Upper lobe of left lung (tissue), 6 donors: ENCODE data around the gene SLC37A4. TPM values are rescaled to one million over a fixed set of nuclear protein-coding genes. Genes with fewer than 3 reads are reported as not detected.

Experiments
- ATAC-seq, 2 donors: fragments of 200-7000 bp; cut with Tn5 transposase; one replicate each; pipeline ENCODE4 v1.9.1; 2022; ENCODE audit warnings: mild to moderate bottlenecking in 2 of 2, moderate library complexity in 2 of 2; ENCODE audit not compliant: low FRiP score in 2 of 2
- DNase-seq, 2 donors: peaks; one replicate each; pipeline ENCODE4 v3.0.0-alpha.2; 2019 to 2020
- H3K27ac ChIP-seq, 4 donors: fragments of 200-600 bp; sonication (generic); one replicate each; pipeline ENCODE4 v1.5.1; 2016 to 2019
- H3K27me3 ChIP-seq, 4 donors: fragments of 200-600 bp; sonication (generic); one replicate each; pipeline ENCODE4 v1.5.1; 2017 to 2019
- H3K36me3 ChIP-seq, 4 donors: fragments of 200-600 bp; sonication (generic); one replicate each; pipeline ENCODE4 v1.5.1; 2016 to 2019
- H3K4me1 ChIP-seq, 4 donors: fragments of 200-600 bp; sonication (generic); one replicate each; pipeline ENCODE4 v1.5.1; 2018 to 2019
- H3K4me3 ChIP-seq, 4 donors: fragments of 200-600 bp; sonication (generic); one replicate each; pipeline ENCODE4 v1.5.1; 2017 to 2019; ENCODE audit warnings: mild to moderate bottlenecking in 2 of 4, moderate library complexity in 1 of 4
- H3K9me3 ChIP-seq, 4 donors: fragments of 200-600 bp; sonication (generic); one replicate each; pipeline ENCODE4 v1.5.1; 2018 to 2019
- EP300 ChIP-seq, 4 donors: sonication (generic); formaldehyde crosslinking; IDR thresholded peaks; one replicate each; pipeline ENCODE4 v1.5.1; 2017; ENCODE audit warnings: antibody characterized with exemption in 4 of 4, control low read depth in 2 of 4
- POLR2A ChIP-seq, 4 donors: fragments of 450-650 bp; IDR thresholded peaks; one replicate each; pipeline ENCODE4 v1.5.1; 2016 to 2017; ENCODE audit warnings: antibody characterized with exemption in 4 of 4, mild to moderate bottlenecking in 2 of 4
- POLR2AphosphoS5 ChIP-seq, 2 donors: sonication (generic); formaldehyde crosslinking; IDR thresholded peaks; one replicate each; pipeline ENCODE4 v1.5.1; 2017; ENCODE audit warnings: antibody characterized with exemption in 2 of 2
- WGBS, 2 donors: methylation state at CpG; one replicate each; pipeline ENCODE4 v1.1.5; 2017 to 2018; 5-methylcytosine and 5-hydroxymethylcytosine counted together
- total RNA-seq, 6 donors: library from RNA; depleted of rRNA in 4 of 6; stranded (reverse); fragments of >200 nt in 4 of 6; gene quantifications; one replicate each; pipeline versions ENCODE4 v1.1.0 to v1.2.1, GENCODE V29; 2016 to 2021
- TF ChIP-seq, protein P1 (sequence below), 6 experiments: fragments of 450-650 bp in 4 of 6; fragments of 200-600 bp in 2 of 6; sonication (generic) in 2 of 6; IDR thresholded peaks; one replicate each; pipeline ENCODE4 v1.5.1; 2016 to 2019; ENCODE audit warnings: antibody characterized with exemption in 6 of 6
- donor health status: DM: no; HTN: no; CAD: no; lungs with moderate emphysema.
- donor health status: DM: no; HTN: yes; CAD: no; lungs with severe emphysema.

SLC37A4 gene
- total RNA-seq, 6 donors from 2014 or later, result 11.4 to 29.0 (median 19.9) TPM

DNA sequence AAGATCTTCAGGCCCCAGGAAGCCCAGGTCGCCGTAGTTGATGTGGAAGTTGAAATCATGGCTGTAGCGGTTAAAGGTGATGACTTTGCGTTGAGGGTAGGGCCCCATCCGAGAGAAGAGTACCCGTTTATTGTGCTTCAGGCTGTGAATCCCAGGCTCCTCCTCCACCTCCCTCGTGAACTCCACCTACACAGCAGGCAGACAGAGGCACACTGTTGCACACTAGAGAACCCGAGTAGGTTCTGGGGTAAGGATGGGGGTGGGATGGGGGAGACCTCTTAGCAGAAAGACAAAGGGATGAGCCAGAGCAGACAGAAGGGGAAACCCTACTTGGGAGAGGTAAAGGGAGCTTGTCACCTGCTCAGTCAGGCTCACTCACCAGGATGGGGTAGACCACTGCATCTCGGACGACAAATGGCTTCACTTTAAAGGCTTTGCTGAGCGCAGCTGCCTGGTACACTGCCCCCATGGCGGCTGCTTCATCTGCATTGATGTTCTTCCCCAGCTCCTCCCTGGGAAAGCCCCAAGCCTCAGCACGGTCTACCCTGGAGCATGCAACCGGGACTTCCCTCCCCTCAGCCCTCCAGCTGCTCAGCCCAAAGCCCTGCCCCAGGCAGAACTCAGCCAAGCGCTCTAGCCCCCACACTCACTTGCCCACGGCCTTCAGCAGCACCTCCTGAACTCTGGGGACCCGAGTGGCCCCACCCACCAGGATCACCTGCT is 20.9 kb upstream of the SLC37A4 start:
- Histone ChIP-seq H3K27ac (no peak overlapping the region), H3K36me3 (peaks cover 37 to 87% (median 82%) of the 10 kb centered on the region in 4 donors)
- ATAC-seq, result no peak

DNA sequence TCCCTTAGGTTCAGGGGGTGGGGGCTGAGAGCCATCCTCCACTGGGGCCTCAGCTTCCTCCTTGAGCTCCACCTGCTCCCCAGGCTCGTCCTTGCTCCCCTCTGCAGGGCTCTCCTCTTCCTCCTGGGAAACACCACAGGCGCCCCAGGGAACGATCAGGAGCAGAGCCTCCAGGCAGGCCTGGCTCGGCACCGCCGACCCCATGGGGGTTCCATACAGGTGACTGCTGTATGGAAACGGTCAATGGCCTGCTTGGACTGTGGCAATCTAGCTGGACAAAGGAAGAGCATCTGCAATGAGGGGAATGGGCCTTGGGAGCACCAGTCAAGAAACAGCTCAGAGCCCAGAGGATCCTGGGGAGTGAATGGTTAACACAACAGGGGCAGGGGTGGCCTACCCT is 18.4 kb upstream of the SLC37A4 start:
- TF ChIP-seq POLR2AphosphoS5 (IDR thresholded peaks at IDR 0.05) (no peak), POLR2A (IDR thresholded peaks at IDR 0.05) (no peak), EP300 (IDR thresholded peaks at IDR 0.05) (no peak)
- TF ChIP-seq, protein P1, sequence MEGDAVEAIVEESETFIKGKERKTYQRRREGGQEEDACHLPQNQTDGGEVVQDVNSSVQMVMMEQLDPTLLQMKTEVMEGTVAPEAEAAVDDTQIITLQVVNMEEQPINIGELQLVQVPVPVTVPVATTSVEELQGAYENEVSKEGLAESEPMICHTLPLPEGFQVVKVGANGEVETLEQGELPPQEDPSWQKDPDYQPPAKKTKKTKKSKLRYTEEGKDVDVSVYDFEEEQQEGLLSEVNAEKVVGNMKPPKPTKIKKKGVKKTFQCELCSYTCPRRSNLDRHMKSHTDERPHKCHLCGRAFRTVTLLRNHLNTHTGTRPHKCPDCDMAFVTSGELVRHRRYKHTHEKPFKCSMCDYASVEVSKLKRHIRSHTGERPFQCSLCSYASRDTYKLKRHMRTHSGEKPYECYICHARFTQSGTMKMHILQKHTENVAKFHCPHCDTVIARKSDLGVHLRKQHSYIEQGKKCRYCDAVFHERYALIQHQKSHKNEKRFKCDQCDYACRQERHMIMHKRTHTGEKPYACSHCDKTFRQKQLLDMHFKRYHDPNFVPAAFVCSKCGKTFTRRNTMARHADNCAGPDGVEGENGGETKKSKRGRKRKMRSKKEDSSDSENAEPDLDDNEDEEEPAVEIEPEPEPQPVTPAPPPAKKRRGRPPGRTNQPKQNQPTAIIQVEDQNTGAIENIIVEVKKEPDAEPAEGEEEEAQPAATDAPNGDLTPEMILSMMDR (IDR thresholded peaks at IDR 0.05), result no peak
- Histone ChIP-seq H3K9me3 (no peaks in the 10 kb centered on the region), H3K36me3 (peaks cover 40 to 98% (median 91%) of the 10 kb centered on the region in 4 donors), H3K4me1 (no peaks in the 10 kb centered on the region), H3K27ac (no peak overlapping the region), H3K27me3 (no peaks in the 10 kb centered on the region), H3K4me3 (no peak overlapping the region)
- DNase-seq, result no peak
- no peak for ATAC-seq
- 98 to 100% methylated on average over 2 to 7 of the region's 7 CpGs for WGBS, 2 donors

More for the DNA sequence above, 20.9 kb upstream of the SLC37A4 start:
- DNase-seq, result no peak
- peaks cover 8 to 15% (median 11%) of the 10 kb centered on the region in 4 donors for H3K4me1 ChIP-seq
- 82 to 90% methylated on average over 16 to 17 of the region's 17 CpGs for WGBS, 2 donors
- no peaks in the 10 kb centered on the region for H3K9me3 ChIP-seq
- H3K4me3 ChIP-seq, result no peak overlapping the region
- H3K27me3 ChIP-seq, result no peaks in the 10 kb centered on the region
- TF ChIP-seq EP300 (IDR thresholded peaks at IDR 0.05), result no peak
- TF ChIP-seq, protein P1 (IDR thresholded peaks at IDR 0.05), result no peak
- no peak for TF ChIP-seq POLR2AphosphoS5 (IDR thresholded peaks at IDR 0.05)
- TF ChIP-seq POLR2A (IDR thresholded peaks at IDR 0.05), result no peak

DNA sequence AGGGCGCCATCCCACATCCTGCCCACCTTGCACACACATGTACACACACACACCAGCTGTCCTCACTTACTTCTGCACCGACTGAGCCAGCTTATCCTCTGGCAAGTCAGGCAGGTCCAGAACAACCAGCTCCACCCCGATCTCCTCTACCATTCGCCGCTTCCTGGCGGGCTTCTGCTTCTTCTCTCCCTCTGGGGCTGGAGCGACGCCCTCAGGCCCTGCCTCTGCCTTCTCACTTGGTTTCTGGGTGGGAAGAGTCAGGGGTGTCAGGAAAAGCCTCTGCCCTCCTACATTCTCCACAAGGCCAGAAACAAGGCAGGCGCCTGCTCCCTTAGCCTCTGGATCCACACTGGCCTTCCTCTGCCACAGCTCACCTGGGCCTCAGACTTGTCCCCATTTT is 18.0 kb upstream of the SLC37A4 start:
- Histone ChIP-seq H3K4me1 (no peaks in the 10 kb centered on the region), H3K4me3 (no peak overlapping the region), H3K27ac (no peak overlapping the region), H3K27me3 (no peaks in the 10 kb centered on the region), H3K9me3 (no peaks in the 10 kb centered on the region), H3K36me3 (peaks cover 40 to 94% (median 87%) of the 10 kb centered on the region in 4 donors)
- ATAC-seq, result no peak
- DNase-seq, result no peak
- no peak for TF ChIP-seq POLR2AphosphoS5 (IDR thresholded peaks at IDR 0.05)
- no peak for TF ChIP-seq POLR2A (IDR thresholded peaks at IDR 0.05)
- TF ChIP-seq EP300 (IDR thresholded peaks at IDR 0.05), result no peak
- TF ChIP-seq, protein P1 (IDR thresholded peaks at IDR 0.05), result no peak
- 87 to 91% methylated on average over 9 of the region's 9 CpGs for WGBS, 2 donors

DNA sequence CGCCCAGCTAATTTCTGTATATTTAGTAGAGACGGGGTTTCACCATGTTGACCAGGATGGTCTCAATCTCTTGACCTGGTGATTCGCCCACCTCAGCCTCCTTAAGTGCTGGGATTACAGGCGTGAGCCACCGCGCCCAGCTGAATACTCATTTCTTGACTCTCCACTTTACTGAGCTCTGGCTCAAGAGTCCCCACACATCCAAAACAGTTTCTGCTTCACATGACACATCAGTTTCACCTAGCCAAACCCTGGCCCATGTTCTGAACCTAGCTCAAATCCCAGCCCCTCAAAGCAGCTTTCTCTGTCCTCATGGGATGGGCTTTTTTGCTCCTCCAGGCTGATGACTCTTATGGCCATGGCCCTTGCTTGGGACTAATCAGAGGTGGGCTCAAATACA is 16.5 kb upstream of the SLC37A4 start:
- DNase-seq (no peak), ATAC-seq (no peak)
- Histone ChIP-seq H3K27ac (no peak overlapping the region), H3K4me1 (no peaks in the 10 kb centered on the region), H3K4me3 (no peak overlapping the region), H3K9me3 (no peaks in the 10 kb centered on the region), H3K36me3 (peaks cover 28 to 80% (median 73%) of the 10 kb centered on the region in 4 donors), H3K27me3 (no peaks in the 10 kb centered on the region)
- TF ChIP-seq EP300 (IDR thresholded peaks at IDR 0.05), result no peak
- TF ChIP-seq, protein P1 (IDR thresholded peaks at IDR 0.05), result no peak
- no peak for TF ChIP-seq POLR2AphosphoS5 (IDR thresholded peaks at IDR 0.05)
- TF ChIP-seq POLR2A (IDR thresholded peaks at IDR 0.05), result no peak
- WGBS, 2 donors, result 88 to 91% methylated on average over 6 of the region's 6 CpGs

DNA sequence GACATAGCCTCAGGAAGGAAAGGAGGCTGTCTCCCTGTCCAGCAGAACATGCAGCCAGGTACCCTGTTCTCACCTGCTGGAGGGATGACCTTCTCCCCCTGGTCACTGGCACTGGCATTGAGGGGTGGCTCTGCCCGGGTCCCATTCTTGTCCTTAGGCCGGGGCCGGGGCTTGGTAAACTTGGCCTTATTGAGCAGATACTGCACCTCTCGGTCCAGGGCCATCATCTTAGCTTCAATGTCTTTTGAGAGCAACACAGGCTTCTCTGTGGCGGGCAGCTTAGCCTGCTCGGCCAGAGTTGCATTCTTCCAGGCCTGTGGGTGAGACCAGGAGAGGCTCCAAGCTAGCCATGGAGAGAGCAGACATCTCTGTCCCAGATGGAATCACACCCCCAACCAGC is 15.8 kb upstream of the SLC37A4 start:
- no peaks in the 10 kb centered on the region for H3K9me3 ChIP-seq
- DNase-seq (no peak), ATAC-seq (no peak)
- peaks cover 23 to 73% (median 66%) of the 10 kb centered on the region in 4 donors for H3K36me3 ChIP-seq
- TF ChIP-seq POLR2A (IDR thresholded peaks at IDR 0.05) (no peak), EP300 (IDR thresholded peaks at IDR 0.05) (no peak), POLR2AphosphoS5 (IDR thresholded peaks at IDR 0.05) (no peak)
- TF ChIP-seq, protein P1 (IDR thresholded peaks at IDR 0.05), result no peak
- no peaks in the 10 kb centered on the region for H3K27me3 ChIP-seq
- WGBS, 2 donors, result 93 to 94% methylated on average over 3 to 6 of the region's 6 CpGs
- H3K27ac ChIP-seq, result no peak overlapping the region
- H3K4me3 ChIP-seq, result no peak overlapping the region
- no peaks in the 10 kb centered on the region for H3K4me1 ChIP-seq
